Measurements from ENCODE around the gene GRAP2.

DNA sequence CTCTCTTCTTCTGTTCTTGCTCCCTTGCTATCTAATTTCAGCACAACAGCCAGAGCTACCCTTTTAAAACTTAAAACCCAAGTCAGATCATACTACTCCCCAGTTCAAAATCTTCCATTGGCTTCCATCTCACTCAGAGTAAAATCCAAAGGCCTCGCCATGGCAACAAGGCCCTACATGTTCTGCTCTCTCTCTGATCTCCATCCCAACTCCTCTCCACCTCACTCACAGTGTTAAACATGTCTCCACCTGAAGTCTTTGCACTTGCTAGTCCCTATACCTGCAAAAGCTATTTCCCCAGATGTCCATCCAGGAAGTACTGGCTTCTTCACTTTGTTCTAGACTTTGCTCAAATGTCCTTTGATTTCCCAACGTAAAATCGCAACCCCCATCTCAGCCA lies 3.0 kb upstream of the GRAP2 start:
- TF ChIP-seq, protein P1, sequence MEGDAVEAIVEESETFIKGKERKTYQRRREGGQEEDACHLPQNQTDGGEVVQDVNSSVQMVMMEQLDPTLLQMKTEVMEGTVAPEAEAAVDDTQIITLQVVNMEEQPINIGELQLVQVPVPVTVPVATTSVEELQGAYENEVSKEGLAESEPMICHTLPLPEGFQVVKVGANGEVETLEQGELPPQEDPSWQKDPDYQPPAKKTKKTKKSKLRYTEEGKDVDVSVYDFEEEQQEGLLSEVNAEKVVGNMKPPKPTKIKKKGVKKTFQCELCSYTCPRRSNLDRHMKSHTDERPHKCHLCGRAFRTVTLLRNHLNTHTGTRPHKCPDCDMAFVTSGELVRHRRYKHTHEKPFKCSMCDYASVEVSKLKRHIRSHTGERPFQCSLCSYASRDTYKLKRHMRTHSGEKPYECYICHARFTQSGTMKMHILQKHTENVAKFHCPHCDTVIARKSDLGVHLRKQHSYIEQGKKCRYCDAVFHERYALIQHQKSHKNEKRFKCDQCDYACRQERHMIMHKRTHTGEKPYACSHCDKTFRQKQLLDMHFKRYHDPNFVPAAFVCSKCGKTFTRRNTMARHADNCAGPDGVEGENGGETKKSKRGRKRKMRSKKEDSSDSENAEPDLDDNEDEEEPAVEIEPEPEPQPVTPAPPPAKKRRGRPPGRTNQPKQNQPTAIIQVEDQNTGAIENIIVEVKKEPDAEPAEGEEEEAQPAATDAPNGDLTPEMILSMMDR (IDR thresholded peaks at IDR 0.05), result no peak
- no peak for TF ChIP-seq POLR2A (IDR thresholded peaks at IDR 0.05)
